NB4 (cell line): Measurements from ENCODE around the gene SMIM24.

ENCODE experiments used
- CTCF ChIP-seq: IDR thresholded peaks from one replicate; pipeline ENCODE4 v1.5.1; 2012; ENCODE audit warnings: low read depth, low read length
- MAX ChIP-seq: IDR thresholded peaks from 2 replicates; pipeline ENCODE4 v1.6.1; 2011; ENCODE audit warnings: low read depth, low read length
- MYC ChIP-seq: IDR thresholded peaks from 2 replicates; pipeline ENCODE4 v1.6.1; 2011; ENCODE audit warnings: low read depth, low read length
- POLR2A ChIP-seq: IDR thresholded peaks from 2 replicates; pipeline ENCODE4 v1.6.1; 2011; ENCODE audit warnings: mild to moderate bottlenecking; ENCODE audit not compliant: insufficient read length; ENCODE audit errors: extremely low read depth

- TF ChIP-seq CTCF (no peak), MAX (no peak), POLR2A (no peak), MYC (no peak)
These were observed 20.3 kb downstream of the SMIM24 start for GRCh38 chr19:3459965-3460582.
